DMS53 (cell line): ENCODE results near the gene ANO4.
A peak's percentile ranks its signal among the peaks of the same experiment; 100 is the strongest.

Experiments used
- DNase-seq: peaks from one replicate; lab custom pipeline; 2025; lab: John Stamatoyannopoulos, UW

ANO4 gene

DNA sequence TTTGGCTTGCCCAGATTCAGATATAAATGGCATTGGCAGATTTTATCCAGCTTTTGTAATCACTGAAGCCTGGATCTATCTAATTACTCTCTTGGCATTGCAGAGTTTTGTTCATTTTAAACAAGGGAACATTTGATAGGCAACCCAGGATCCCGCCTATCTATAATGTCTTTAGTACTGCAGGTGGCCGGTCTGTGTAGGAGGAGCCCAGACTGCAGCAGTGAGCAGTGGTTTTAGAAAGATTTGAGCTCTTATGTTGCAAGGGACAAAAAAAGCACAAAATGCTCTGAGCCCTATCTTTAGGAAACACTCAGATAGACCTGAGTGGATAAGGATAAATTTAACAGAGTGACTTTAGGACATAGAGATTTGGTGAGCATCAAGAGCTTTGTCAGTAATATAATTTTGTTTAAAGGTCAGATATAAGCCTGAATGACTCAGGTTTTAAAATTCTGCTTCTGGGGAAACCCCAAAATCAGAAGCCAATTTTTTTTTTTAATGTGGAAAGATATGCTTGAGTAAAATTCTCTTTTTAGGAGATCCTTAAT lies 250.0 kb downstream of the ANO4 start:
- no peak for DNase-seq

DNA sequence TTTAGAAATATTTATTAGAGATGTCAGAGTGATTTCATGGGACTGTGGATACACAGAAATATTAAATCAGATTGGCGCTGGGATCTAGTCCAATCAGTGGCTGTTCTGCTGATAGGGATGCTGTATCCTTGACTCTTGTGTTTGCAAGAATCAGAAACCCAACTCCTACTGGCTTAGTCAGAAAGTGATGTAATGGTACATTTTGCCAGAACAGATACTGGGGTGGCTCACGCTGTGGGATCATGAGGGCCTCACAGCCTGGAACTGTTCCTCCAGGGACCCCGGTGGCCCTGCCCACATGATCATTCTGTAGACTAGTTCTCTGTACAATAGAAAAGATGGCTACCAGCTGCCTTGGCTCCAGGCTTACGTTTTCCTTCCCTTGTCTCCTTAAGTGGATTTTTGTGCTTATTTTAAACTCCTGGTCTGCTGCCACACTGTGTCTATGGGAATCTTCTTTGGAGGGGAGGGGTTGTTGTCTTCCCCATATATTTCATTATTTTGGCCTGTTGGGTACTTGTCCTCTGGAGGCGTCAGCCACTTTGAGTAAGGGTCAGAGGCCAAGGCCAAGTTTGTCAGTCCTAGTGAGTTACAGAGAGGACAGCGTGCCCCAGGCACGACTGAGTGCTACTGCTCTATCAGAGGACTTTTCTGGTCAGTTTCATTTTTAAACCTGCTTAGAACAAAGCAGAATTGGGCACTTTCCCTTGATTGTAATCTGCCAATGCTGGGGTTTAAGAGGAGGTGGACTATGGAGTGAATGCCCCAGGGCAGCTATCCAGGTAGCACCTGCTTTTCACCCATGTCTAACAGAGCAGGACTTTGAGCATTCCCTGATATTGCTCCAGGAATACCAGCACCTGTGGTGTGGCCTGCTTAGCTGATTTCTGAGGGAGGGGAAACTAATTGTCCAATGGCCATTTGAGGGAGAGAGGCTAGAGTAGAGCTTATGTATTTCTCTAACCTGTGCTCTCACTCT lies 251.2 kb downstream of the ANO4 start:
- DNase-seq = no peak

DNA sequence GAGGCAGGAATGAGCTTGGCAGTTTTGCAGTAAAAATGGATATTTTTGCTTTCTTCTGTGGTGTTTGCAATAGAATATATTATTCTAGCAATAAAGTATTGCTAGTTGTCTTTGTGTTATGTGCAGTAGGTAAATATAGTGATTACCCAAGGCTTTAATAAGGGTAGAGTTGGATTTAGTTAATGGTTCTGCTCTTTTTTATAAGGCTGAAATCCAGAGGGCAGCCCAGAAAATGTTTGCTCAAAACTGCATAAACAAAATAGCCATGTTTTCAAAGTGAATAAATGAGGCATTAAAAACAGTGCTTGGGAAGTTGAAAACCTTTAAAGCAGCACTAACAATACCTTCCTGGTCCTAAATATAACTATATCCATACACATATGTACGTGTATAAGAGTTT lies 253.1 kb downstream of the ANO4 start:
- no peak for DNase-seq

DNA sequence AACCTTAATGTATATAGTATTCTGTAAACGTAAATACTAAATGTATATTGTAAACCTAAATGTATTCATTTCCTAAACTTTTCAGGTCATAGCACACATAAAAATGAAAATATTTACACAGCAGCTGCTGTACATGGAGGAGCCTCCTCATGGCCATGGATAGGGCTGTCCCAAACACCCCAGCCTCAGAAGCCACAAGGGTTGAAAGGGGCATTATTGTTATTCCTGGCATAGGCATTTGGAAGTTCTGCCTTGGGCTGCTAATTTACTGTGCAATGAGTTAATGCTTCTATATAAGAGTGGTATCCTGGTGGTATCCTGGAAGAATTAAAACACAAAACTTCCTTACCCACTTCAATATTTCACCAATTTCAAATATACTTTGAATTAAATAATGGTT lies 256.1 kb downstream of the ANO4 start:
- DNase-seq = no peak

DNA sequence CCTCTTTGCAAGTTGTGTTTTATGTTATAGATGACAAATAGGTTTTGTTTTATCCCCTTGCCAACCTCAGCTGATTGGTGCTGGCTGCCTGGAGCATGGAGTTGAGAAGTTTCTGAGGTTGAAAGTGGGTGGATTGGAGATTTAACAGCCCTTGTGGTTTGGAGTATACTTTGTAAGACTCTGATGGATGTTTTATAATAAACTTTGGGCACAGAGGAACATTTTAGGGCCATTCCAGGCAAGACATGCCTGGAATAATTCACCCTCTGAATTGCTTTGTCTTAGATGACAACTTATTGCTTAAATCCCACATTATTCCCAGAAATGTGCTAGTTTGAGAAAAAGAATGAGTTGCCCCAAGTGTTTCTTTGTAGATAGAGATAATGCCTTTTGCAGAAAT lies 256.6 kb downstream of the ANO4 start:
- no peak for DNase-seq

DNA sequence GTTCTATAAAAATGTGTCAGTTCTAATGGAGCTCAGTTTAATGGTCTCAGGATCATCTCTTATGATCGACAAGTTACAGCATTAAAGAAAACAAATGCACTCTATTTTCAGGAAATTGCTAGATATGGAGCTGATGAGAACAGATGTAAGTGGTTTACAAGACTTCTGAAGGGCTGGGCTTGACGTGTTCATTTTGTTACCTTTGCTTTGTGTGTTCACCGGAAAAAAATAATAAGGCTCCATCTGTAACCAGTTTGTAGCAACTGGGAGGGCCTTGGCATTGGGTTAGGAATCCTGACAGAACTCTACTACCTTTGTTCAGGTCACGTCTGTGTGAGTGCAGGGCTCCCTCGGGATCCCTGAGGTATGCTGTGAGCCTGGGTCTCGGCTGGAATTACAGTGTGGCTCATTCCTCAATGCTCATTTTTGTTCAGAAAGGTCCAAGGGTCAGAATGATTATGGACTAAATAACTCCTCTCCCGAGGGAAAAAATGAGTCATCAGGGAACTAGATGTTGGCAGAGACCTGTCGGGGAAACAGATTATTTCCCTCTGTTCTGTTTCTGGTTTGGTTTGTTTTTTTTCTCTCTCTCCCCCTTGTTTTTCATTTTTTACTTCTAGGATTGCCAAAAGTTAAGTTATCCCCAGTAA lies 257.4 kb downstream of the ANO4 start:
- DNase-seq = peak; percentile 91

DNA sequence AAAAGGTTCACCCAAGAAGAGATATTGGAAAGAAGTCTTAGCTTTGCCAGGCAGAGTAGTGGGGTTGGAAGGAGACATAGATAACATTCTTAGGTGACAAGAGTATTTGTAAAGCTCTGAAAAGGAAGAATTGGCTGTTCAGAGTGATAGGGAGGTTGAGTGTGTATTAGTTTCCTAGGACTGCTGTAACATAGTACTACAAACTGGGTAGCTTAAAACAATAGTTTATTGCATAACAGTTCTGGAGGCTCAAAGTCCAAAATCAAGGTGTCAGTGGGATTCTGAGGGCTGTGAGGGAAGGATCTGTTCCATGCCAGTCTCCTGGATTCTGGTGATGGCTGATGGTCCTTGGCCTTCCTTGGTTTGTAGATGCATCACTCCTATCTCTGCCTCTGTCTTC lies 258.6 kb downstream of the ANO4 start:
- DNase-seq = no peak

DNA sequence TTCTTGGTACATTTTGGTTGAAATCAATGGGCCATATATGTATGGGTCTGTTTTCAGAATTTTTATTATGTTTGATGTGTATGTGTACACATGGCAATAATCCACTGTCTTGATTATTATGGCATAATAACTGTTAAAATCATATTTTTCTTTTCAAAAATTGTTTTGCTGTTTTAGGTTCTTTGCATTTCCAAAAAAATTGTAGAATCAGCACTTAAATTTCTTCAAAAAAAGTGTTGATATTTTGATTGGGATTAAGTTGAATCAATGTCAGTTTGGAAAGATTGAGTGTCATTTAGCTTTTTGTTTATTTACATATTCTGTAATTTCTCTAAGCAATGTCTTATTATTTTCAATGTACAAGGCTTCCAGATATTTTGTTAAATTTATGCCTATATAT lies 261.4 kb downstream of the ANO4 start:
- no peak for DNase-seq

DNA sequence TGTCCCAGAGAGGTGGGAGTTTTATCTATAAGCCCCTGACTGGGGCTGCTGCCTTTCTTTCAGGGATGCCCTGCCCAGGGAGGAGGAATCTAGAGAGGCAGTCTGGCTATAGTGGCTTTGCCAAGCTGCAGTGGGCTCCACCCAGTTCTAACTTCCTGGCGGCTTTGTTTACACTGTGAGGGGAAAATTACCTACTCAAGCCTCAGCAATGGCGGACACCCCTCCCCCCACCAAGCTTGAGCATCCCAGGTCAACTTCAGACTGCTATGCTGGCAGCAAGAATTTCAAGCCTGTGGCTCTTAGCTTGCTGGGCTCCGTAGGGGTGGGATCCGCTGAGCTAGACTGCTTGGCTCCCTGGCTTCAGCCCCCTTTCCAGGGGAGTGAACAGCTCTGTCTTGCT lies 267.9 kb downstream of the ANO4 start:
- peak; percentile 37 for DNase-seq

DNA sequence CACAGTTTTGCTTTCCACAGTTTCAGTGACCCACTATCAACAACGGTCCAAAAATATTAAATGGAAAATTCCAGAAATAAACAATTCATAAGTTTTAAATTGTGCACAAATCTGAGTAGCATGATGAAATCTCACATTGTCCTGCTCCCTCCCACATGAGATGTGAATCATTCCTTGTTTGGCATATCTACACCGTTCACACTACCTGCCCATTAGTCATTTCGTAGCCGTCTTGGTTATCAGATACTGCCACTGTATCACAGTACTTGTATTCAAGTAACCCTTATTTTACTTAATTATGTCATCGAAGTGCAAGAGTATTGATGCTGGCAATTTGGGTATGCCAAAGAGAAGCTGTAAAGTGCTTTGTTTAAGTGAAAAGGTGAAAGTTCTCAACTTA lies 270.1 kb downstream of the ANO4 start:
- no peak for DNase-seq

DNA sequence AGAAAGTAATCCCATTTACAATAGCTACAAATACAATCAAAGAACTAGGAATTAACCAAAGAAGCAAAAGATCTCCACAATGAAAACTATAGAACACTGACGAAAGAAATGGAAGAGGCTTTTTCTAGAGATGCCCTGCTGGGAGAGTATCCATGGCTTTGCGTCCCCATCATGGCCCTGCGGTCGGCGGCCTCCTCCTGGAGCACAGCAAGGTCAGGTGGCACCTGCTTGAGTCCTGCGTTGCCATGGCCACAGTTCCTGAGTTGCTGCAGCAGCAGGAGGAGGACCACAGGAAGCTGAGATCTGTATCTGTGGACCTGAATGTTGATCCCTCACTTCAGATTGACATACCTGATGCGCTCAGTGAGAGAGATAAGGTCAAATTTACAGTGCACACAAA lies 271.9 kb downstream of the ANO4 start:
- peak; percentile 41 for DNase-seq

DNA sequence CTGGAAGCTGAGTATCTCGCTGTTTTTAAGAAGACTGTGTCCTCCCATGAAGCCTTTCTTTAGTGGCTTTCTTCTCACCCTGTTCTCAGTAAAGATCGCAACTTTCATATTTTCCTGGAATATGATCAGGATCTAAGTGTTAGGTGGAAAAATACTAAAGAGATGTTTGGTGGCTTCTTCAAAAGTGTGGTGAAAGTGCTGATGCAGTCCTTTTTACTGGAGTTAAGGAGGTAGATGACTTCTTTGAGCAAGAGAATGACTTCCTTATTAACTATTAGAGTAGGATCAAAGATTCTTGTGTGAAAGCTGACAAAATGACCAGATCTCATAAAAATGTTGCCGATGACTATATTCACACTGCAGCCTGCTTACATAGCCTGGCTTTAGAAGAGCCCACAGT lies 273.8 kb downstream of the ANO4 start:
- DNase-seq = no peak

DNA sequence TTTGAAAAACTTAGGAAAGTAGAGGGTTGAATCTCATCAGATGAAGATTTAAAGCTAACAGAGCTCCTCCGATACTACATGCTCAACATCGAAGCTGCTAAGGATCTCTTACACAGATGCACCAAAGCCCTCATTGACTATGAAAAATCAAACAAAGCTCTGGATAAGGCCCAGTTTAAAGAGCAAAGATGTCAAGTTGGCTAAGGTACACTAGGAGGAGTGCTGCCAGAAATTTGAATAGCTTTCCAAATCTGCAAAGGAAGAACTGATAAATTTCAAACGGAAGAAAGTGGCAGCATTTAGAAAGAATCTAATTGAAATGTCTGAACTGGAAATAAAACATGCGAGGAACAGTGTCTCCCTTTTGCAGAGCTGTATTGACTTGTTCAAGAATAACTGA lies 274.3 kb downstream of the ANO4 start:
- no peak for DNase-seq

DNA sequence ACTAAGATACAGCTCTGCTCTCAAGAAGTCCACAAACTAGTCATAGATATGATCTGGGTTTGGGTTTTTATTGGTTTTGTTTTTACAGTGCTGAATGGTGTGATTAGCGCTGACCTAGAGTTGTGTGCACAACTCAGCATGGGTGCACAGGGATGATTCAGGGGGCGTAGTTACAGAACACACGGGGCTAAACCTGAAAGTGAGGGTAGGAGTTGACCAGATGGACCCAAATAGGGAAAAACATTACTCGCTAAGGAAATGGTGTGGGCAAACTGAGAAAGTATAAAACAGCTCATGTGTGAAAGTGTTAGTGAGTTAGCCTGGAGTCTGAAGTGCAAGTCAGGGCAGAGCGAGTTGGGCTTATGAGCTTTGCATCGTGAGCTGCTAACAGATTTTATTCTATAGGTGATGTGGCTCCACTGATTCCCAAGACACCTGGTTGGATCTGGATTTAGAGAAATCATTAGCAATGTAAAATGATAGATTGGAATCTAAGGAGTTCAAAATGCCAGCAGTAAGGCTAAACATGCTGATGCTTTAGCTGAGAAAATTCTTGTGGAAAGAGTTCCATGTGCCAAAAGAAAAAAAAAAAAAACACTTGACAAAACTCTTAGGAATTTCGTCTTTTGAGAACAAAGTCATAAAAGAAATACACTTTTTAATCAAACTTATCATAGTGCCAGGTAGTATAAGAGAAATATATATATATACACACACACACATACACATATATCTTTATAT lies 280.5 kb downstream of the ANO4 start:
- DNase-seq = no peak

DNA sequence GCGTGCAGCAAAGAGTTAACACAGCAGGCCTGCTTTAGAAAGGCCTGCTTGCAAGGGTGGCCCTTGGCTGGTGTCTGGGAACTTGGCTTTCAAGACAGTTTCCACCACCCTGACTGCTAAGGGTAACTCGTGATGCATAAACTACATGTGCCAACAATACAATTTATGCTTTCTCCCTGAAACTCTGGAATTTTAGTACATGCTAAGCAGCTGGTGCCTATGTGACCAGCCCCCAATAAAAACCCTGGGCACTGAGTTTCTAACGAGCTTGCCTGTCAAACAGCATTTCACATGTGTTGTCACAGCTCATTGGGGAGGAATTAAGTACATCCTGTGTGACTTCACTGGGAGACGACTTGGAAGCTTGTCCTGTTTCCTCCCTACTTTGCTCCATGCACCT lies 282.3 kb downstream of the ANO4 start:
- DNase-seq = peak; percentile 34

DNA sequence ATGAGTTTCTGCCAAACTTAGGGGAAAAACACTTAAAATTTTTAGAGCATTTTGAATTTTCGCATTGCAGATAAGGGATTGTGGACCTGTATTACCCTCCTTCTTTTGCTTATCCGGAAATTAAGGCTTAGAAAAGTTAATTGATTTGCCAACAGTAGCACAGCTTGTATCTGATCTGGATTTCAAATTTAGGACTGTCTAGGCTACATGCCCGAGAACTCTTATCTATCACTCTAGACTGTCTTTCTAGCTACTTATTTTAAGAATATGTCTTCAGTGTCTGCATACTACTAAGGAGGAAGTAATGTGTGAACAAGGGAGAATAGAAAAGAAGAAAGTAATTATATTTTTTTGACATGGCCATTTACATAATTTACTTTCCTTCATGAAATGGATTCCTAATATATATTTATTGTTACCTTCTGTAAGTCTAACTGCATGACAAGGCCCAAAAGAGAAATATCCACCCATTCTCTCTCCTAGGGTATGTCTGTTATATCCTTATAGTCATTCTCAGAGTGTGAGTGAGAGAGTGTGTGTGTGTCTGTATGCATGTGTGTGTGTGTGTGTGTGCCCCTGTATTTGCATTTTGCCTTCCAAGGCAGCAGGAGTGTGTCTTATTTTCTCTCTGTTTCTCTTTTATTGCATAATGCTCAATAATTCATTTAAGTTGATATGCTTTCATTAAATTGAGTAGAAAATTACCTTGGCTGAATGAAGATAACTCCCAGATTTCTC lies 283.4 kb downstream of the ANO4 start:
- no peak for DNase-seq

DNA sequence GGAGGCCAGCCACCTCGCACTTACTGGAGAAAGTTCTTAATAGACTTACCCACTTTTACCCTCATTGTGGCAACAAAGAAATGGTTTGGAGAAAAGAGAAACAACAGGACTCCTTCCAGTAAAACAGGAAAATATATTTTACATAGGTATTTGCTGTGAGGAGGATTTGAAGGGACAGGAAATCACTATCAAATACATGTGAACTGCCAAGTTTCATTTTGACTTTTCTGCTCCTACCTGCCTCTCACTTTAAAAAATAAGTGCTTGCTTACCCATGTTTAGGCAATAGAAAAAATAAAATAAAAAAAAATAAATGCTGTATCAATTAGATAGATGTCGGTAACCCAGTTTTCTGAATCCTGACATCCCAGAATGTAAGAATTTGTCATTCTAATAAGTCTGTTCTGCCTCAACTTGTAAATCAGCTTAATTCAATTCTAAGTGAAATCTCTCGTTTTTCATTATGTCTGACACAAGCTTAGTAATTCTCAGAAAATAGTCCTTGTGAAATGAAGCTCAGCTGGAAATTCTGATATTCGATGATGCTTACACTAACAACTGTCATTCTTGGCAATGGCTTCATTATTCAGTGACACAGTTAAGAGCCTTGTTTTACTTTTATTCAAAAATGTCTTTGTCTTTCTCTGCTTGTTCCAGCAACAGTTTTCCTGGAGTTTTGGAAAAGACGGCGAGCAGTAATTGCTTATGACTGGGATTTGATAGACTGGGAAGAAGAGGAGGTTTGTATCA lies 284.1 kb downstream of the ANO4 start:
- no peak for DNase-seq

DNA sequence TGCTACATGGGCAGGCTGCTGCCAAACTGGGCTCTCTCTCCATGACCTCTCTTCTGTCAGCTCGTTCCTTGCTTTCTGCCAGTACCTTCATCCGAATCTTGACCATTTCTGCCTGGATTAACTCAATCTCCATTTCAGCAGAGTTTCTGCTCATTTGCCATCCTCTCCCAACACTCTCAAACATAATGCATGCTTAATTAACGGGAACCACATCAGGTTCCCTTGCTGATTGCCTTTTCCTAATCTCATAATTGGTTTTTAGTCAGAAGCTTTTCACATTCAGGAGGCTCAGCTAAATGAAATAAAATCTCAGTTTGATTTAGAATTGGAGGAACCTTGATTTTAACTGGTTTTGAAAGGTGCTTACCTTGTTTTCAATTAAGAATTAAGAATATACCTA lies 288.1 kb downstream of the ANO4 start:
- no peak for DNase-seq

DNA sequence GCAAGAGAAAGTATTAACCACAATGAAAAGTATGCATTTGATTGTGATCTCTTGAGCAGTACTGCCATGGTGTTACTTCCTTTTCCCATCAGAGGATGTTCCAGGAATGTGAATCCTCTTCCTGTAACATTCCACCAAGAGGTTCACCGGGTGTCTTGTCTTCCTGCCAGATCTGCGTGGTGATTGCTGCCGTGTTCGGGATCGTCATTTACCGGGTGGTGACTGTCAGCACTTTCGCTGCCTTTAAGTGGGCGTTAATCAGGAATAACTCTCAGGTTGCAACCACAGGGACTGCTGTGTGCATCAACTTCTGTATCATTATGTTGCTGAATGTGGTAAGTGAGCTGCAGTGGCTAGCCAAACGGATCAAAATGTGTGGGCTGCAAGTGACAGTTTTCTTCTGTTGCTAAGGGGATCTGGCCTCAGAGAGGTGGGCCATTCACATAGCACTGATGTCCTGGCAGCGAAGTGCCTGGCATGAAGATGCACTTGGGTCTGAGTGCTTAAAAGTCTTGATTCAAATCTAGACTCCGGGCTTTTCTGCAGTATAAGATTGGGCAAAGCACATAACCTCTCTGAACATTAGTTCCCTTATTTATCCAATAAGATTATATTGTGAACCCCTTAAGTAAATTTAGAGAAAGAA lies 292.0 kb downstream of the ANO4 start:
- DNase-seq = no peak

DNA sequence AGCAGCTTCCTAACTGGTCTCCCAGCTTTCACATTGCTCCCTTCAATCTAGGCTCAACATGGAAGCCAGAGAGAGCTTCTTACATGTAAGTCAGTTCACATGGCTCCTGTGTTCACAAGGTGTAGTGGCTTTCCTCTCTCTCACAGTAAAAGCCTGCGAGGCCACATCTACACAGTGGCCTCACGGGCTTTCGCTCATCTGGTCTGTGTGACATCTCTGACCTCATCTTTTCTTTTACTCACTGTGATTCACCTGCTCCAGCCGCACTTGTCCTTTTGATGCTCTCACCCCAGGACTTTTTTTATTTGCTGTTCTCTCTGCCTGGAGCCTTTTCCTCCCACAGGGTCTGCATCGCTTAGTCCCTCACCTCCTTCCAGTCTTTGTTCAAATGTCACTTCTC lies 293.3 kb downstream of the ANO4 start:
- peak; percentile 78 for DNase-seq

DNA sequence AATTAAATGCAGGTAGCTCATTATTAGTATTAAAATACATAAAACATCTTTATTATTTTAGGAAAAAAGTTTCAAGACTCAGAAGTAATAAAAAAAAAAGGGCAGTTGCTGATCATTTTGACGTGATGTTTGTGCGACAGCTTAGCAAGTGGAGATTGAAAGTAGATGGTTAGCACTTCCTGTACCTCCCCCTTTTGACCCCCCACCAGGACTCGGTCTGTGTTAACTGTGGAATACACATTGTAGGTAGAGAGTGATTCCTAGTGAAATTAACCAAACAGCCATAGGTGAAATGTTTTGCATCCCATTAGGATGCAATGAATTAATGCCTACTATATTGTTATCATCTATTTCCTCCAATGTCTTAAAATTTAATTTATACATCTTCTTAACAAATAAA lies 294.7 kb downstream of the ANO4 start:
- DNase-seq = no peak
